ENCODE measurements around the gene DNM2.
A peak's percentile ranks its signal among the peaks of the same experiment; 100 is the strongest.

The DNM2 gene

DNA sequence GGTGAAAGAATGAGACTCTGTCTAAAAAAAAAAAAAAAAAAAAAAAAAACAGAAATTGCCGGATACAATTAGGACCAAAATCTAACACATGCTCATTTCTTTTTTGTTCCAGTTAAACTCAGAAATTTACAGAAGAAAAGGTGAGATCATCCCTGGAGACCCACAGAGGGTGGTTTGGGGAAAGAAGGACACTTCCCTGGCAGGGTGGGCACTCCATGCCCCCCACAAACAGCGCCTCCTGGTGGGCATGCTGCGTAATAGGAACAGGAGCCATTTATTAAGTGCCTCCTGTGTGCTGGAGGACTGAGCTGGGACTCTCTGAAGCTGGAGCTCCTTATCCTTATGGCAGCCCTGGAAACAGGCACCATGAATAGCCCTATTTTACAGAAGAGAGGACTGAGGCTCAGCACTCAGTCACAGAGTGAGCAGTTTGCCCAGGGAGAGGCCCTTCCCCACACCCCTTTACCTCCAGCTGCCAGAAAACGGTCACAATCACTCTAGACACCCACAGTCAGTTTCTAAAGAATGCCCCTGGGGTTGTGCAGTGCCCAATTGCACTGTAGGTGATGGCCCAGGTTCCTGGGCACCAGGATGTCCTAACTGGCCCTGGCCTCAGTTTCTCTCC is 140.4 kb downstream of the DNM2 start:
- no peak overlapping the region for H3K4me3 ChIP-seq (ENCODE audit: control insufficient read depth, low read depth, low read length)
- TF ChIP-seq, protein P1, sequence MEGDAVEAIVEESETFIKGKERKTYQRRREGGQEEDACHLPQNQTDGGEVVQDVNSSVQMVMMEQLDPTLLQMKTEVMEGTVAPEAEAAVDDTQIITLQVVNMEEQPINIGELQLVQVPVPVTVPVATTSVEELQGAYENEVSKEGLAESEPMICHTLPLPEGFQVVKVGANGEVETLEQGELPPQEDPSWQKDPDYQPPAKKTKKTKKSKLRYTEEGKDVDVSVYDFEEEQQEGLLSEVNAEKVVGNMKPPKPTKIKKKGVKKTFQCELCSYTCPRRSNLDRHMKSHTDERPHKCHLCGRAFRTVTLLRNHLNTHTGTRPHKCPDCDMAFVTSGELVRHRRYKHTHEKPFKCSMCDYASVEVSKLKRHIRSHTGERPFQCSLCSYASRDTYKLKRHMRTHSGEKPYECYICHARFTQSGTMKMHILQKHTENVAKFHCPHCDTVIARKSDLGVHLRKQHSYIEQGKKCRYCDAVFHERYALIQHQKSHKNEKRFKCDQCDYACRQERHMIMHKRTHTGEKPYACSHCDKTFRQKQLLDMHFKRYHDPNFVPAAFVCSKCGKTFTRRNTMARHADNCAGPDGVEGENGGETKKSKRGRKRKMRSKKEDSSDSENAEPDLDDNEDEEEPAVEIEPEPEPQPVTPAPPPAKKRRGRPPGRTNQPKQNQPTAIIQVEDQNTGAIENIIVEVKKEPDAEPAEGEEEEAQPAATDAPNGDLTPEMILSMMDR (IDR thresholded peaks at IDR 0.05; ENCODE audit: control insufficient read depth, insufficient read depth, low read depth, low read length, missing control alignments): peak; percentile 83
- DNase-seq (ENCODE audit: low read depth): no peak

DNA sequence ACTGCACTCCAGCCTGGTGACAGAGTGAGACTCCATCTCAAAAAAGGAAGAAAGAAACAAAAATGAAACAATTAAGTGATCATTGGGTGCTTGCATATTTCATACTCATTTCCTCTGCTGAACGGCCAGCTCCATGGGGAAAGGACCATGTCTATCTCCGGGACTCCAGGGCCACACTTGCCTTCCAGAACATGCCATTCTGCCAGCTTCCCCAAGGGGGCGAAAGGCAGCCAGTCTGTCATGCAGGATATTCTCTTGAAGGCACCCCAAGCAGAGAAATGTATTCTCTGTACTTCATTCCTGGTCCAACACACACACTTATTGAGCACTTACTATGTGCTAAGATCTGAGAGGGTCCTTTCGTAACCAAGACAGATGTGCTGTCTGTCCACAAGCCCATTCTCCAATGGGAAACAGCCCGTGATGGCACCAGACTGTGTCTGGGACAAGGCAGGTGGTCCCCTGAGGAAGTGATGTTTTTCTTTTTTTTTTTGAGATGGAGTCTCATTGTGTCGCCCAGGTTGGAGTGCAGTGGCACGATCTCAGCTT is 143.3 kb downstream of the DNM2 start:
- no peak for DNase-seq (ENCODE audit: low read depth)
- TF ChIP-seq, protein P1 (IDR thresholded peaks at IDR 0.05; ENCODE audit: control insufficient read depth, insufficient read depth, low read depth, low read length, missing control alignments): peak; percentile 61

DNA sequence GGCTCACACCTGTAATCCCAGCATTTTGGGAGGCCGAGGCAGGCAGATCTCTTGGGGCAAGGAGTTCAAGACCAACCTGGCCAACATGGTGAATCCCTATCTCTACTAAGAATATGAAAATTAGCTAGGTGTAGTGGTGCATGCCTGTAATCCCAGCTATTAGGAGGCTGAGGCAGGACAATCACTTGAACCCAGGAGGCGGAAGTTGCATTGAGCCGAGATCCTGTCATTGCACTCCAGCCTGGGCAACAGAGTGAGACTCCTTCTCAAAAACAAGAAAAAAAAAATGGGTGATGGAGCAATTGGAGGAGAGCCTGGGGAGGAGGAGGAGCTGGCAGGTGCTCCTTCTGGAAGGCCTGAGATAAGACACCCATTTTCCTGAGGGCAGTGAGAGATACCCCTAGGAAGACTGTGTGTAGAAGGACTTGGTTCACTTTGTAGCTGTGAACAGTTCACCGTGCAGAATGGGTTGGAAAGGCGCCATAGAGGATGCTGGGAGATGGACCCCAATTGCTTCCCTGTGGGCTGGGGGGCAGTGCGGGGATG is 144.8 kb downstream of the DNM2 start:
- H3K4me3 ChIP-seq (ENCODE audit: control insufficient read depth, low read depth, low read length): no peak overlapping the region
- DNase-seq (ENCODE audit: low read depth): no peak
- TF ChIP-seq, protein P1 (IDR thresholded peaks at IDR 0.05; ENCODE audit: control insufficient read depth, insufficient read depth, low read depth, low read length, missing control alignments): no peak

More for the DNA sequence above, 143.3 kb downstream of the DNM2 start:
- H3K4me3 ChIP-seq (ENCODE audit: control insufficient read depth, low read depth, low read length): no peak overlapping the region

DNA sequence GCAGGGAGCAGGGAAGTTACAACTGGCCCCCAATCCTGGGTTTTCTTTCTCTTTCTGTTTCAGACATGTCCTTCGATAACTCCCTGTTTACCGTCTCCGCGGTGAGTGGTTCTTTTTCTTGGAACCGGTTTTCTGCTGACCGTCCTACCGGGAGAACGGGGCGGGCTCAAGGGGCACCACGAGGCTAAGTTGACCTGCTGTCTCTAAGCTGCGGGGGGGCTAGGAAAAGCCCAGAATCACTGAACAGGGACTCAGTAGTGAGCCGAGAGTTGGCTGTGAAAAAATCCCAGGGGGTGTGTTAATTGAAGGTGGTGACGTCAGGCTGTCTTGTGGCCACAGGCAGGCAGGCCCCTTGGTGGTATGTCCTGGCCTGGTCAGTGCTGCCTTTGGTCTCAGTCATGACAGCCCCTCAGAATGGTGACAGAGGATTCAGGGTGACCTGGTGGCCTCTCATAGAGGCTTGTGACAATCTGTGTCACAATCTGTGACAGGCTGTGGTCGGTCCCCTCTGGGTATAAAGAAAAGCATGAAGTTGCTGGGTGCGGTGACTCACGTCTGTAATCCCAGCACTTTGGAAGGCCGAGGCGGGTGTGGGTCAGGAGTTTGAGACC is 145.3 kb downstream of the DNM2 start:
- TF ChIP-seq, protein P1 (IDR thresholded peaks at IDR 0.05; ENCODE audit: control insufficient read depth, insufficient read depth, low read depth, low read length, missing control alignments): no peak

DNA sequence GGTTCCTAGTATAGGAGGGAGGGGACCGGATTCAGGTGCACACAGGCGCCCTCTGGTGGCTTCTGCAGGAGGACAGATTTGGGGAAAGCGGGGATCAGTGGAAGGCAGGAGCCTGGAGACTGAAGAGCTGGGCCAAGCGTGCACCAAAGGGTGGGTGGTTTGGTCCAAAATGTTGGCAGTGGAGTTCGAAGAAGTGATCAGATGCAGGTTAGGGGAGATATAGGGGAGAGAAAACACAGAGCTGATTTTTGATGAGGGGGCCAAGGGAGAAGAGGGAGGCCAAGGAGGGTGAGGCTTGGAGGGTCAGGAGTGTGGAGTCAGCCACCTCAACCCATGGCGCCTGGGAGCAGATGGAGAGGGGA is 146.6 kb downstream of the DNM2 start:
- DNase-seq (ENCODE audit: low read depth): no peak
- H3K4me3 ChIP-seq (ENCODE audit: control insufficient read depth, low read depth, low read length): no peak overlapping the region
- TF ChIP-seq, protein P1 (IDR thresholded peaks at IDR 0.05; ENCODE audit: control insufficient read depth, insufficient read depth, low read depth, low read length, missing control alignments): peak; percentile 97

More for the DNA sequence above, 145.3 kb downstream of the DNM2 start:
- no peak for DNase-seq (ENCODE audit: low read depth)
- no peak overlapping the region for H3K4me3 ChIP-seq (ENCODE audit: control insufficient read depth, low read depth, low read length)

DNA sequence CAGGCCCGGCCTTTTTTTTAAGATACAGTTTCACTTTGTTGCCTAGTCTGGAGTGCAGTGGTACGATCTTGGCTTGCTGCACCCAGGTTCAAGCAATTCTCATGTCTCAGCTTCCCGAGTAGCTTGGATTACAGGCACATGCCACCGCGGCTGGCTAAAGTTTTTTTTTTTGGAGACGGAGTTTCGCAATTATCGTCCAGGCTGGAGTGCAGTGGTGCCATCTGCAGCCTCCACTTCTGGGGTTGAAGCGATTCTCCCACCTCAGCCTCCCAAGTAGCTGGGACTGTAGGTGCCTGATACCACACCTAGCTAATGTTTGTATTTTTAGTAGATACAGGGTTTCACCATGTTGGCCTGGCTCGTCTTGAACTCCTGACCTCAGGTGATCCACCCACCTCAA is 148.6 kb downstream of the DNM2 start:
- TF ChIP-seq, protein P1 (IDR thresholded peaks at IDR 0.05; ENCODE audit: control insufficient read depth, insufficient read depth, low read depth, low read length, missing control alignments): no peak
- no peak overlapping the region for H3K4me3 ChIP-seq (ENCODE audit: control insufficient read depth, low read depth, low read length)
- DNase-seq (ENCODE audit: low read depth): no peak
